Ovary (tissue), 9 donors: ENCODE measurements around the gene ALPG. TPM values are rescaled to one million over a fixed set of nuclear protein-coding genes. Genes with fewer than 3 reads are reported as not detected.
"Not testable (repeated sequence)": the region's sequence is repeated elsewhere in the genome, so short reads cannot be mapped to it uniquely, and the experiment has no call there.

ENCODE experiments used
- DNase-seq, 5 donors: peaks; one replicate each; pipeline ENCODE4 v3.0.0-alpha.2; 2019 to 2020
- H3K27ac ChIP-seq, 2 donors: fragments of 200-600 bp; one replicate each; pipeline versions ENCODE4 v1.5.1 to v1.8.0; 2019 to 2022
- H3K27me3 ChIP-seq: fragments of 200-600 bp; one replicate; pipeline ENCODE4 v1.8.0; 2022
- H3K36me3 ChIP-seq: fragments of 200-600 bp; sonication (generic); one replicate; pipeline ENCODE4 v1.5.1; 2019
- H3K4me1 ChIP-seq: one replicate; pipeline ENCODE4 v1.8.1; 2013; ENCODE audit warnings: mild to moderate bottlenecking, moderate library complexity; ENCODE audit not compliant: insufficient read depth
- H3K4me3 ChIP-seq: fragments of 200-600 bp; sonication (generic); one replicate; pipeline ENCODE4 v1.5.1; 2017
- H3K9me3 ChIP-seq, 2 donors: fragments of 200-600 bp in 1 of 2; sonication (generic) in 1 of 2; one replicate each; pipeline versions ENCODE4 v1.5.1 to v1.8.1; 2013 to 2019; ENCODE audit warnings: mild to moderate bottlenecking in 1 of 2, moderate library complexity in 1 of 2
- EP300 ChIP-seq: sonication (generic); formaldehyde crosslinking; IDR thresholded peaks from one replicate; pipeline ENCODE4 v1.6.1; 2017; ENCODE audit warnings: antibody characterized with exemption
- POLR2A ChIP-seq: fragments of 450-650 bp; IDR thresholded peaks from one replicate; pipeline ENCODE4 v1.6.1; 2017; ENCODE audit warnings: antibody characterized with exemption, mild to moderate bottlenecking, moderate library complexity
- WGBS, 3 donors: extraction: QIAGEN DNeasy Blood & Tissue Kit in 1 of 3; methylation state at CpG; one replicate each; pipeline versions ENCODE4 v1.1.5 to v1.1.7; 2013 to 2017; 5-methylcytosine and 5-hydroxymethylcytosine counted together
- intact Hi-C, 4 donors: fragments of 100-400 bp; cut with DNase I; formaldehyde crosslinking; loops; one replicate each; pipeline versions ENCODE4 v1.11.0 to v1.15.1; 2022 to 2023
- polyA plus RNA-seq, 2 donors: library from polyadenylated mRNA; stranded (reverse); fragments of 200-250 nt in 1 of 2; fragments of 350-450 nt in 1 of 2; fragmentation: Illumina TruSeq in 1 of 2; extraction: RNeasy Lipid Tissue Mini Kit (QIAGEN cat#74804) in 1 of 2; gene quantifications; one replicate each; pipeline ENCODE4 v1.2.3, GENCODE V29; 2013 to 2014
- total RNA-seq, 7 donors: library from RNA; depleted of rRNA in 2 of 7; stranded (reverse); fragments of >200 nt in 2 of 7; fragmentation: NEBNext Ultra II Directional in 3 of 7; extraction: Animal tissue kit (Norgen Biotek cat#: 25700) in 3 of 7; gene quantifications; one replicate each; pipeline versions ENCODE4 v1.1.0 to v1.2.4, GENCODE V29; 2016 to 2023
- TF ChIP-seq, protein P1 (sequence below), 3 donors: fragments of 450-650 bp in 2 of 3; fragments of 200-600 bp in 1 of 3; IDR thresholded peaks; one replicate each; pipeline versions ENCODE4 v1.5.1 to v1.8.0; 2016 to 2022; ENCODE audit warnings: antibody characterized with exemption in 3 of 3, mild to moderate bottlenecking in 1 of 3
- donor health status: DM: no; HTN: no; CAD: no; lungs with moderate emphysema.
- donor health status: DM: no; HTN: no; CAD: no.
- donor health status: Bipolar disorder and iron deficiency.
- donor health status: DM: yes; HTN: yes; CAD: no.
- donor health status: DM: no; HTN: no; CAD: no.
- donor health status: DM: yes; HTN: yes; CAD: no.

The ALPG gene
- total and polyA plus RNA-seq, 9 donors: 0.02 to 0.36 (median 0.11) TPM; not detected in 6

DNA sequence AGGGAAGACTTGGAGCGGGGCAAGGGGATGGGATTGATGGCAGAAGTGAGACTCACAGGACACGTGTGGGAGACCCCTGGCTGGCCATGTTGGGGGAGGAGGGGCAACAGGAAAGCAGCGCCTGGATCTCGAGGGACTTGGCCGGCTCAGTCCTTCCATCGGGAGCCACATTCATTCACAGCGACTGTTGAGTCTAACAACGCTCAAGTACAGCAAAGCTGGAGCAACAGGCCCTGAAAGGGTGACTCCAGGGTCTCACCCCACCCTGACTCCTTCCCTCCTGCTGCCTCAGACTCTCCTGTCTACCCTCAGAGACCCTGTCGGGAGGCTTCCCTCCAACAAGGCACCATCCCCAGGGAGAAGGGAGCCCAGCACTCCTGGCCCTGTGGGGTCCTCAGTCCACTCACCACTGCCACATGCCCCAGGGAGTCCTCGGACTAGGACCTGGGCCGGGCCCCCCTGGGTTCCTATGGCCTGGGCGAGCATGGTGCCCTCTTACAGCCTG is 34.6 kb downstream of the ALPG start:
- DNase-seq: peak in 2 of 5 donors; percentile 8 to 20
- intact Hi-C loops: loop anchor here in 1 of 4 donors (5.0 kb wide), 1 partner anchor 114 kb away; no protein-coding TSS in a partner anchor
- Histone ChIP-seq H3K9me3 (no peaks in the 10 kb centered on the region), H3K36me3 (no peaks in the 10 kb centered on the region), H3K4me3 (no peak overlapping the region), H3K27ac (no peak overlapping the region), H3K4me1 (peaks cover 3% of the 10 kb centered on the region), H3K27me3 (no peaks in the 10 kb centered on the region)
- 67 to 78% (median 75%) methylated on average over 12 of the region's 12 CpGs for WGBS, 3 donors
- TF ChIP-seq POLR2A (no peak), EP300 (no peak)
- TF ChIP-seq, protein P1, sequence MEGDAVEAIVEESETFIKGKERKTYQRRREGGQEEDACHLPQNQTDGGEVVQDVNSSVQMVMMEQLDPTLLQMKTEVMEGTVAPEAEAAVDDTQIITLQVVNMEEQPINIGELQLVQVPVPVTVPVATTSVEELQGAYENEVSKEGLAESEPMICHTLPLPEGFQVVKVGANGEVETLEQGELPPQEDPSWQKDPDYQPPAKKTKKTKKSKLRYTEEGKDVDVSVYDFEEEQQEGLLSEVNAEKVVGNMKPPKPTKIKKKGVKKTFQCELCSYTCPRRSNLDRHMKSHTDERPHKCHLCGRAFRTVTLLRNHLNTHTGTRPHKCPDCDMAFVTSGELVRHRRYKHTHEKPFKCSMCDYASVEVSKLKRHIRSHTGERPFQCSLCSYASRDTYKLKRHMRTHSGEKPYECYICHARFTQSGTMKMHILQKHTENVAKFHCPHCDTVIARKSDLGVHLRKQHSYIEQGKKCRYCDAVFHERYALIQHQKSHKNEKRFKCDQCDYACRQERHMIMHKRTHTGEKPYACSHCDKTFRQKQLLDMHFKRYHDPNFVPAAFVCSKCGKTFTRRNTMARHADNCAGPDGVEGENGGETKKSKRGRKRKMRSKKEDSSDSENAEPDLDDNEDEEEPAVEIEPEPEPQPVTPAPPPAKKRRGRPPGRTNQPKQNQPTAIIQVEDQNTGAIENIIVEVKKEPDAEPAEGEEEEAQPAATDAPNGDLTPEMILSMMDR (IDR thresholded peaks at IDR 0.05): no peak

DNA sequence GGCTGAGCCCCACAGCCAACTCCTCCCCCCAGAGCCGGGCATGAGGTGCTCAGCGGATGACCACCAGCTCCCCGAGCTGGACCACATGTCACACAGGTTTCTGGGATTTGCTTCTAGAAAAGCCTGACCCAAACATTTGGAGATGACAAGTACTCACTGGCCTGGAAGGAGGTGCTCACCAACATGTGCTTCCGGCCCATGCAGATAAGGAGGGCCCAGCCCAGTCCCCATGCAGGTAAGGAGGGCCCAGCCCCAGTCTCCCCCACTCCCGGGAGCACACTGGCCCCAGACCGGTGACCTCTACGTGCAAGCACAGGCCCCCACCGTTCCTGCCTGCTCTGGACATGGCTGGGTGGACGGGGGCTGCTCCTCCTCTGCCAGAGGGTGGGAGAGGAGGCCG is 35.3 kb downstream of the ALPG start:
- H3K9me3 ChIP-seq, H3K27me3 ChIP-seq, H3K27ac ChIP-seq, H3K36me3 ChIP-seq, H3K4me1 ChIP-seq, H3K4me3 ChIP-seq: not testable (repeated sequence)
- WGBS, 3 donors: 68 to 89% (median 72%) methylated on average over 3 to 10 of the region's 10 CpGs
- intact Hi-C loops: loop anchor here in 1 of 4 donors (5.0 kb wide), 1 partner anchor 115 kb away; no protein-coding TSS in a partner anchor
- DNase-seq: peak in 1 of 5 donors; percentile 11

DNA sequence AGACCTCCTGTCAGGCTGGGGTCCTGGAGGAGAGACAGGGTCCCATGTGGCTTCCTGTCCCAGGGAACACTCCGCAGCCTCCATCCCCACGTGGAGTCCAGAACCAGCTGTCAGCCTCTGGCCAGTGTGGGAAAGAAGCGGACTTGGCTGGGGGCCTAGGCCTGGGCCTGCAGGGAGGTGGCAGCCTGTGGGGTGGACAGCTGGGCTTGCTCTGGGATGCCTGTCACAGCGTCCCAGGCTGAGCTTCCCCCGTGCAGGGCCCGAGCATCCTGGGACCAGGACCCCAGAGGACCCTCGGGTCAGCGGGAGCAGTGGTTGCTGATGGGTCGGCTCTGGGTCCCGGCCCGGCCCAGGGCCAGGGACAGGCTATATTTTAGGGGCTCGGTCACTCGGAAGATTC is 35.8 kb downstream of the ALPG start:
- H3K27me3 ChIP-seq, H3K9me3 ChIP-seq, H3K4me3 ChIP-seq, H3K27ac ChIP-seq, H3K36me3 ChIP-seq, H3K4me1 ChIP-seq: not testable (repeated sequence)
- 33 to 51% (median 50%) methylated on average over 9 to 13 of the region's 13 CpGs for WGBS, 3 donors
- peak in 1 of 5 donors; percentile 12 for DNase-seq
- intact Hi-C loops: loop anchor here in 1 of 4 donors (5.0 kb wide), 1 partner anchor 115 kb away; no protein-coding TSS in a partner anchor

DNA sequence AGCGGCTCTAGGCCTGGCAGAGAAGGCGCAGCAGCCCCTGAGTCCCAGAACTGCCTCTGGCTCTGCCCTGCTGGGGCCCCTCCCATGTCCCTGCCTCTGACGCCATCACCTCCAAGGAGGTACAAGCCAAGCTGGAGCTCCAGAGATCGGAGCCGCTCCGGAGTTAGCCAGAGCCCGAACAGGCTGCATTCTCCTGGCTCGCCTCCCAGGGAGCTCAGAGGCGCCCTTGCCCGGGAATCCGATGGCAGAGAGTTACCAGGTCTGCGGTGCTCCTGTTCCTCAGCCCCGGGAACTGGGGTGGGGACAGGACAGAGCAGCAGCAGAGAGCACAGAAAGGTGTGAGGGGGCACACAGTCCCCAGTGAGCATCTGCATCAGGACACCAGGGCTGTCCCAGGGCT is 36.4 kb downstream of the ALPG start:
- peak in 1 of 5 donors; percentile 16 for DNase-seq
- intact Hi-C loops: loop anchor here in 1 of 4 donors (5.0 kb wide), 1 partner anchor 116 kb away; no protein-coding TSS in a partner anchor
- H3K27me3 ChIP-seq, H3K27ac ChIP-seq, H3K9me3 ChIP-seq, H3K36me3 ChIP-seq, H3K4me1 ChIP-seq, H3K4me3 ChIP-seq: not testable (repeated sequence)
- WGBS, 3 donors: 64 to 83% (median 79%) methylated on average over 5 to 10 of the region's 13 CpGs

DNA sequence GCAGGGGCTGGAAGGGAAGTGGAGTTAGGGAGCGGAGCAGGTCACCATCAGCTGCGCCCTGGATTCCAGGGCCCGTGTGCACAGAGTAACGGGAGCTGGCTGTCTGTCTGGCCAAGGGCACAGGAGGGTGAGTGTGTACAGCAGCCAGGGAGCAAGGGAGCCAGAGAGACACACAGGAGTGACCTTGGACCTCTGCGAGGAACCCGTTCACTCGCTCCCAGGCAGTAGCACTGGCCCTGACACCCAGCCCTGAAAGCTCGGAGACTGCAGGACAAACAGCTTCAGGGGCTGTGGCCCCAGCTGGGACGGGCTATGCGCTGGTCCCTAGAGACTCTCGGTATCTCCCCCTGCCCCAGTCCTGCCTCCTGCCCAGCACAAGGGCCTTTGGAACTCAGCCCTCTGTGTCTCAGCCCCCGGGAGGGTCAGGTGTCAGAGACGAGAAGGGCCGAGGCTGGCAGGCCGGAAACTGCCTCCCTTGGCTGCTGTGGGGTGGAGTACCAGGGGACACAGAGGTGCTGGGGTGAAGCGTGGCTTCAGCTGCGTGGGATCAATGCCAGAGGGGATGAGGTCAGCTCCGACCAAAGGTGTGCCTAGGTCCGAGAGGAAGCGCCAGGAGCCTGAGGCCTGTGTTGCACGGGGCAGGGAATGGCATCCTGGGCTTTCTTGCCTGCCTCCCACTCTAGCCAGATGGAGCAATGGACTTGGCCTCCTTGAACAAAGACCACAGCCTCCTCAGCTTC is 37.2 kb downstream of the ALPG start:
- H3K27ac ChIP-seq, H3K4me1 ChIP-seq, H3K9me3 ChIP-seq, DNase-seq, H3K36me3 ChIP-seq, H3K4me3 ChIP-seq, H3K27me3 ChIP-seq: not testable (repeated sequence)
- intact Hi-C loops: loop anchor here in 1 of 4 donors (2.0 to 5.0 kb wide), 2 partner anchors 79 to 117 kb away; no protein-coding TSS in a partner anchor
- 68 to 73% (median 71%) methylated on average over 8 to 17 of the region's 21 CpGs for WGBS, 3 donors

DNA sequence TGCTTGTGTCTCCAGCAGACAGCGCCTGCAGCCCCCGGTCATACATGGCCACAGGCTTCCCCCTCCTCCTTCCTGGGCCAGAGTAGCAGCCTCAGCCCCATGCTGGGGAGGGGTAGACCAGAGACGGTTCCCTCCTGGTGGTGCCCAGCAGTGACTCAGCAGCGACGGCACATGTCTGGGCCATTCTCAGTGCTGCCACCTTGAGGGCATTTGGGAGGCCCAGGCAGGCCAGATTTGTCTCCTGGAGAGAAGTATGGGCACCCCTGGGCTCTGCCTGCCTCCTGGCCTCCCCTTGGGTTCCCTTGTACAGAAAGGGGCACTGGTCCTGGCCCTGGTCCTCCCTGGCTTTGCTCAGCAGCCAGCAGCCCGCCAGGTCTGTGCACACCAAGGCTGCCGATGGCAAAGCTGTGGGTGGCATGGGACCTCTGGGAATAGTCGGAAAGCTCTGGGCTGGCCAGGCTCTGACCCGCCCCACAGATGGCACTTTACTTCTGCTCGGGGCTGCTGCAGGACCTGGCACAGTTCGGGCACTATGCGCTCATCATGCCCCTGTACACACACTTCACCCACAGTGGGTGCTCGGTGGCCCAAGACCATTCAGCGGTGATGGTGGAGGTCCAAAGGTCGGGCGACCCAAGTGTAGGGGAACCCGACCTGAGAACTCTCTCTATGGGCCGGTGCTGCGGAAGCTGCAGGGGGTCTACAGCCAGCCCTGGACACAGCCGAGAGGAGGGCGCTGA is 37.9 kb downstream of the ALPG start:
- Histone ChIP-seq H3K4me3 (no peak overlapping the region), H3K27ac (no peak overlapping the region), H3K4me1 (peaks cover 3% of the 10 kb centered on the region), H3K9me3 (no peaks in the 10 kb centered on the region), H3K36me3 (no peaks in the 10 kb centered on the region), H3K27me3 (no peaks in the 10 kb centered on the region)
- TF ChIP-seq EP300: no peak
- TF ChIP-seq, protein P1 (IDR thresholded peaks at IDR 0.05): no peak
- no peak for TF ChIP-seq POLR2A
- intact Hi-C loops: loop anchor here in 2 of 4 donors (2.0 to 5.0 kb wide), 3 partner anchors 78 to 117 kb away; partner anchors contain the start of gene PRSS56 (in 1 of the 2)
- DNase-seq: peak in 1 of 5 donors; percentile 25
- 81 to 90% (median 86%) methylated on average over 21 of the region's 21 CpGs for WGBS, 3 donors

DNA sequence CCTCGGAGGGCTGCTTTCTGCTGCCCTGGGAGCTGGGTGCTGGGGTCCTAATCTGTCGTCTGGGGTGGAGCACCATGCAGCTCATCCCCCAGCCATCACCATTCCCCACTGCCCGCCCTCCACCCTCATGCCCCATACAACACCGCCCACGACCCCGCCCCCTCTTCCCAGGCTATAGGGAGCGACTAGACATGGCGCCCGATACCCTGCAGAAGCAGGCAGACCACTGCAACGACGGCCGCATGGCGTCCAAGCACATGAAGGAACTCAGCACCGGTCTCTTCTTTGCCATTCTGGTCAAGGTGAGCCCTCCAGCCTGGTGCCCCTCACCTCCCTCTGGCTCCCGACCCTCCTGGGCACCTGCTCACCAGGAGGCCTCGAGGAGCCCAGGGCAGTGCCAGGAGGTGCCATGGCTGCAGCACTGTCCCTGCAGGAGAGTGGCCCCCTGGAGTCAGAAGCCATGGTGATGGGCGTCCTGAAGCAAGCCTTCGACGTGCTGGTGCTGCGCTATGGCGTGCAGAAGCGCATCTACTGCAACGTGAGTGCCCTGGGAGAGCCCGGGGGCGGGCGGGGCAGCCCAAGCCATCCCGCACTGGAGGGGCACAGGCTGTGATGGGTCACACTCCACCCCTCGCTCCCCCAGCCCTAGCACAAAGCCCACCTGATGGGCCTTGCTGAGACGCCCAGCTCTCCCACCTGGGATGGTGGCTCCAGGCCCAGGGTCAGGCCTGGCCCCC is 38.7 kb downstream of the ALPG start:
- not testable (repeated sequence) for H3K9me3 ChIP-seq, H3K27me3 ChIP-seq, H3K36me3 ChIP-seq, H3K4me3 ChIP-seq, H3K27ac ChIP-seq, H3K4me1 ChIP-seq
- intact Hi-C loops: loop anchor here in 2 of 4 donors (2.0 to 5.0 kb wide), 2 partner anchors 77 kb away; partner anchors contain the start of gene PRSS56 (in 1 of the 2)
- 77 to 88% (median 79%) methylated on average over 18 to 26 of the region's 29 CpGs for WGBS, 3 donors
- DNase-seq: peak in 1 of 5 donors; percentile 21
